HG02571 (cell line): ENCODE data around the gene LRMDA.

Experiments used
- ATAC-seq: cut with Tn5 transposase; IDR thresholded peaks from one replicate; pipeline ENCODE4 v1.9.1; 2021; ENCODE audit warnings: mild to moderate bottlenecking, moderate library complexity; ENCODE audit not compliant: unreplicated experiment

LRMDA gene

DNA sequence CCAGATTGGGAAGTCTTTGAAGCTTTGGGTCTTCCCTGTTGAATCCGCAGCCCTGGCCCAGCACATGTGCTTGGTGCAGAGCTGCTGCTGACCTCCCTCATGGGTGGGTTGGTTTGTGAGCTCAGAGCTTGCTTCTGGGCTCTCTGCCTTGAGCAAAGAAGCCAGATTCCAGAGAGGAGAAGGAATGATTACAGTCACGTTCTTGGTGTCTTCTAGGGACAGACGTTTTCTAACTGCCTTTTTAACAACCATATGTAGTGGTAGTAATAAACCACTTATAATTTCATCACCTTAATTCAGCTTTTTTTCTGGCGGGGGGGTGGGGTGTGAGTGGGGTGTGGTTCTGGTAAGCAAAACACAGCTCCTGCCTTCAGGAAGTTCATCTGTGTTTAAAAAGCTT lies 39.5 kb downstream of the LRMDA start:
- ATAC-seq, result no peak

DNA sequence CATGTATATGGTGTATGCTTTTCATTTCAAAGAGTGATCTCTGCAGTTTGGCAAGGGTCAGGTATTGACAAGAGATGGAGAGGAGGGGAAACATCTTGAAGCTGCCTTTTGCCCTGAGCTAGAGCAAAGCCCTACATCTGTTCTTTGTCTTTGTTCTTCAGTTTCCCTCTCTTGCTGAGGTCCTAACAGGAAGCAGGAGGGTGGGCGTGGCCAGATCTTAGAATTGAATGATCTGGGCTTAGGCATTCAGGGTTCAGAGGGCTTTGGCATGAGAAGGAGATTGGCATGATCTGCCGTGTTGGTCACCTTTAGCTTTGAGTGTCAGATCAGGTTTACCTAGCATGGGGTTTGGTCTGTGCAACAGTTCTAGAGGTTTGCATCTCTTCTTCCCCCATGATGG lies 41.3 kb downstream of the LRMDA start:
- no peak for ATAC-seq

DNA sequence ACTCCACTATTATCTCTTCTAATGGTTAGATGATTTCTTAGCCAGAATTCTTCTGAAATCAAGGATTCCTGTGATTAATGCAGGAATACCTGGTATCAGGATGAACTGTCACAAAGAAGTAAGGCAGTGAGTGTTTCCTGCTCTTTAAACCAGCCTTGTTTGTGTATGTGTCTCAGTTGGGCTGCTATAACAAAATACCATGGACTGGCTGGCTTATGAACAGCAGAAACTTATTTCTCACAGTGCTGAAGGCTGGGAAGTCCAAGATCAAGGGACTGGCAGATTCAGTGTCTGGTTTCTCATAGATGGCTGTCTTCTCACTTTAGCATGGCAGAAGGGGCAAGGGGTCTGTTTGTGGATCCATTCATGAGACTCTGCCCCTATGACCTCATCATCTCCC lies 42.7 kb downstream of the LRMDA start:
- ATAC-seq, result no peak

DNA sequence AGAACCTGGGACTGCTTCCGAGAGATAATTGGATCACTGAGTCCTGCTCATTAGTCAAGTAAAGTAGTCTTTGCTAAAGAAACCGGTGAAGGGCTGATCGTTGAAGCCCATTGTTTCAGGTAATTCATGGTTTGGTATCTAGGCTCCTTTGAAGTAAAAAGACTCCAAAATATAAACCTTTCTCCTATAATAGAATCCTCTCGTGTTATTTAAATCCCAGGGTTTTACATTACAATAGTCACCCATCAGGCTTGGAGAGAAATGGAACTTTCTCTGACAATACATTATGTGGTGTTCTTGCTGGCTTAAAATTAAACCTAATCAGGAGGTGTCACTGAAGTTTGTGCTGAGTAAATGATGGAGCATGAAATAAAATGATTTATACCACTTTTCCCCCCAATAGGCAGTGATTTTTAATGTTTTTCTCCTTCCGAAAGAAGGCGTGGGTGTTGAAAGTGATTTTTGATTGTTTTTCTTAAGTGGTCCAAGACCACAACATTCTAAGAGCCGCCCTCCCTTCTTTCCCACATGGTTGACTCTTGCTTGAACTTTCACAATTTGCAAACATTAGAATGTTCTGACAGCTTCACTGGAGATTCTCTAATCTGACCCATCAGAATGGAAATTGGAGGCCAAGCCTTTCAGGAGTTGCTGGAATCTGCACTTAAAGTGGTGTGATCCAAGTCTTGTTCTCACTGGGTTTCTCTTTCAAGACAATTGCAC lies 44.2 kb downstream of the LRMDA start:
- no peak for ATAC-seq

DNA sequence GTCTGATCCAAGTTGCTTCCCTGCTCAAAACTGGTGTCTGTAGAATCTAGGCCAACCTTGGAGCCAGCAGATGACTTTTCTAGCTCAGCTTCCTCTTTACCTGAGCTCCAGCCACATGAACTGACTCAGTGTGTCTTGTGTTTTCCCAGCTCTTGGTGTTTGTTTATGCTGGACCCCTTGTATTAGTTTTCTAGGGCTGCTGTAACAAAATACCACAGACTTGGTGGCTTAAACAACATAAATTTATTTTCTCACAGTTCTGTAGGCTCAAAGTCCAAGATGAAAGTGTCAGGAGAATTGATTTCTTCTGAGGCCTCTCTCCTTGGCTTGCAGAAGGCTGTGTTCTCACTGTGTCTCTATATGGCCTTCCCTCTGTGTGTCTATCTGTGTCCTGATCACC lies 45.1 kb downstream of the LRMDA start:
- ATAC-seq, result no peak

DNA sequence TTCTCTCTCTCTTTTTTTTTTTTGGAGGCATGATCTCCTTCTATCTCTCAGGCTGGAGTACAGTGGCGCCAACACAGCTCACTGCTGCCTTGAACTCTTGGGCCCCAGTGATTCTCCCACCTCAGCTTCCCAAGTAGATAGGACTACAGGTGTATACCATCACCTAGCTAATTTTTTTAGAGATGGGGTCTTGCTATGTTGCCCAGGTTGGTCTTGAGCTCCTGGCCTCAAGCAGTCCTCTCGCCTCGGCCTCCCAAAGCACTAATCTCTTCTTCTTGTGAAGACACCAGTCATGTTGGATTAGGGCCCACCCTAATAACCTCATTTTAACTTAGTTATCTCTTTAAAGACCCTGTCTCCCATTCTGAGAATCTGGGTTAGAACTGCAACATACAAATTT lies 45.6 kb downstream of the LRMDA start:
- ATAC-seq, result no peak

GRCh38 chr10:75477680-75478079 lies 46.3 kb downstream of the LRMDA start:
- ATAC-seq, result no peak

- no peak for ATAC-seq
Observed at GRCh38 chr10:75480374-75480773, 49.0 kb downstream of the LRMDA start.

GRCh38 chr10:75483188-75483587 lies 51.8 kb downstream of the LRMDA start:
- no peak for ATAC-seq

GRCh38 chr10:75484717-75485116 lies 53.3 kb downstream of the LRMDA start:
- ATAC-seq, result no peak

GRCh38 chr10:75486591-75486990 lies 55.2 kb downstream of the LRMDA start:
- no peak for ATAC-seq

DNA sequence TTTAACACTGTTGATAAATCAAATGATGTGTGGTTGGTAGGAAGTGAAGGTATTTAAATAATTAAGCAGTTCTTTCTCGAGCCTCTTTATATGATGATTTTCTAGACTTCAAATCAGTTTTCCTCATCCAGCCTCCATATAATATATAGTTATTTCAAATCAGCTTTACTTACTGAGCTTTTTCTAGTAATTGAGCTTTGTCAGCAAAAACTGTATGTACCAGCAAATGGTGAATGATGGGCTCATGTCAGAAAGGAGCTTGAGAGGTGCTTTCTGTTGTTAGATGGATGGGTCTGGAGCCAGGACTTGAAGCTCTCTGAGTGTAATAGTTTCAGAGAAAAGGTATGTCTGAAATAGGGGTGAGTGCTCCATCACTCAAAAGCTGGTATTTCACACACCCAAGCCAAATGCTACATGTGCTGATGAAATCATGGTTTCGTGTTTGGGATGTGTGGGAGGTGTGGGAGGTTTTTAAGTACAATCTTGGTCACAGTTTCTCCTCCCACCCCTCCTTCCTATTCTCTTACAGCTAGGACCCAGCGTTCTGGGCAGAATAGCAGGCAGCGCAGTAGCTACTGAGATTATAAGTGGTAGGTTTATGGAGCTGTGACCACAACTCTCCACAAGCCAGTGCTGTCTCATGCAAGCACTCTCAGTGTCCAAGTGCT lies 55.8 kb downstream of the LRMDA start:
- ATAC-seq, result no peak

DNA sequence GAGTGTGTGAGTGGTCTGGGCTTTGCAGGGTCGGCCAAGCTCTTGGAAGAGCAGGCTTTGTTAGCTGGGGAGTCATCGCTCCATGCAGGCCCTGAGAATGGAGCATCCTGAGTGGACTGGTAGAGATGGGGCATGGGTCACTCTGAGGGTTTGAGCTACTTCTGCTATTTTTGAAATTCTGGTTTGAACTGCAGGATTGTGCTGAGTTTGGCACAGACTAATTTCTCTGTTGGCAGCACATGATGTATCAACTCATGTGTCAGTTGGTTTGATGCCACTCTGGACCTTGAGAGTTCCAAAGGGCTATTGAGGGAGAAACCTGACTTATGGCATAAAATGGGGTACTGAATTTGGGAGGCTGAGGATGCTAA lies 56.3 kb downstream of the LRMDA start:
- no peak for ATAC-seq

GRCh38 chr10:75492173-75492925 lies 60.9 kb downstream of the LRMDA start:
- ATAC-seq, result no peak

DNA sequence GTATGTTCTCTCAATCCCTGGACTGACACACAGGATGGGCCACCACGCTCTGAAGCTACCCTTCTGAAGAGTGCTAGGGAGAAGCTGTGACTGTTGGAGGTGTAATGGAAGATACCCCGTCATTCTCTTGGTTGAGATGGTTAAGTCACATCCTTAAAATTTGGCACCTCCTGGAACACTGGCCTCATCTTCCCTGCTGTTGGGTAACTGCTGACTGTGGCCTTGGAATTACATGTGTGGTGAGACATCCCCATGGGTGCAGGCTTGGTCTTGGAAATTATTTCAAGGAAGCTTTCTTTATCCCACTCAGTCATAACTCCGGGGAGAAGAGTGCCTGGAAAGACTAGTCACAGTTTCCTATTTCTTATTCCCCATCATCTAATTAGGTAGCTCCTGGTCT lies 62.0 kb downstream of the LRMDA start:
- no peak for ATAC-seq

GRCh38 chr10:75495434-75496190 lies 64.2 kb downstream of the LRMDA start:
- no peak for ATAC-seq

GRCh38 chr10:75496191-75496567 lies 64.8 kb downstream of the LRMDA start:
- ATAC-seq, result no peak

GRCh38 chr10:75497997-75498883 lies 66.8 kb downstream of the LRMDA start:
- no peak for ATAC-seq

GRCh38 chr10:75498884-75499350 lies 67.5 kb downstream of the LRMDA start:
- no peak for ATAC-seq

- no peak for ATAC-seq
Observed at GRCh38 chr10:75499556-75500160, 68.2 kb downstream of the LRMDA start.
